ENCODE data around the gene HECTD2.
"Not testable (repeated sequence)": the region's sequence is repeated elsewhere in the genome, so short reads cannot be mapped to it uniquely, and the experiment has no call there.

HECTD2 gene

GRCh38 chr10:91537614-91538383 is 127.7 kb downstream of the HECTD2 start:
- DNase-seq (ENCODE audit: low read depth in 2 of 2), result no peak

GRCh38 chr10:91539930-91540329 is 129.8 kb downstream of the HECTD2 start:
- no peak for DNase-seq (ENCODE audit: low read depth in 2 of 2)

GRCh38 chr10:91540733-91541132 is 130.6 kb downstream of the HECTD2 start:
- DNase-seq (ENCODE audit: low read depth in 2 of 2), result no peak

- no peak for DNase-seq (ENCODE audit: low read depth in 2 of 2)
Observed at GRCh38 chr10:91541481-91541880, 131.3 kb downstream of the HECTD2 start.

- DNase-seq (ENCODE audit: low read depth in 2 of 2), result no peak
Observed at GRCh38 chr10:91545384-91545783, 135.2 kb downstream of the HECTD2 start.

GRCh38 chr10:91545838-91546237 is 135.7 kb downstream of the HECTD2 start:
- no peak for DNase-seq (ENCODE audit: low read depth in 2 of 2)

- no peak for DNase-seq (ENCODE audit: low read depth in 2 of 2)
Observed at GRCh38 chr10:91549262-91549661, 139.1 kb downstream of the HECTD2 start.

GRCh38 chr10:91550021-91550420 is 139.9 kb downstream of the HECTD2 start:
- no peak for DNase-seq (ENCODE audit: low read depth in 2 of 2)

GRCh38 chr10:91551856-91552255 is 141.7 kb downstream of the HECTD2 start:
- no peak for DNase-seq (ENCODE audit: low read depth in 2 of 2)

- no peak for DNase-seq (ENCODE audit: low read depth in 2 of 2)
Observed at GRCh38 chr10:91552274-91553095, 142.3 kb downstream of the HECTD2 start.

GRCh38 chr10:91555455-91555854 is 145.3 kb downstream of the HECTD2 start:
- no peak for DNase-seq (ENCODE audit: low read depth in 2 of 2)

GRCh38 chr10:91556691-91557566 is 146.8 kb downstream of the HECTD2 start:
- no peak for DNase-seq (ENCODE audit: low read depth in 2 of 2)

- DNase-seq (ENCODE audit: low read depth in 2 of 2), result no peak
Observed at GRCh38 chr10:91557651-91558111, 147.5 kb downstream of the HECTD2 start.

GRCh38 chr10:91558473-91558872 is 148.3 kb downstream of the HECTD2 start:
- DNase-seq (ENCODE audit: low read depth in 2 of 2), result no peak

- DNase-seq (ENCODE audit: low read depth in 2 of 2), result no peak
Observed at GRCh38 chr10:91559169-91559568, 149.0 kb downstream of the HECTD2 start.

- DNase-seq (ENCODE audit: low read depth in 2 of 2), result no peak
Observed at GRCh38 chr10:91559750-91560149, 149.6 kb downstream of the HECTD2 start.

- DNase-seq (ENCODE audit: low read depth in 2 of 2), result not testable (repeated sequence)
Observed at GRCh38 chr10:91560827-91561226, 150.7 kb downstream of the HECTD2 start.

GRCh38 chr10:91562839-91563581 is 152.9 kb downstream of the HECTD2 start:
- DNase-seq (ENCODE audit: low read depth in 2 of 2), result no peak

- DNase-seq (ENCODE audit: low read depth in 2 of 2), result no peak
Observed at GRCh38 chr10:91564026-91564425, 153.9 kb downstream of the HECTD2 start.

Data from activated CD4-positive, alpha-beta T cell treated with anti-CD3 and anti-CD28 coated beads for 24 hours (primary cell).